Measurements from ENCODE around the gene DENND1C.

DENND1C gene

GRCh38 chr19:6418562-6418932, 63.0 kb downstream of the DENND1C start:
- no peak for DNase-seq

- no peak for DNase-seq
Observed at GRCh38 chr19:6417713-6418561, 63.6 kb downstream of the DENND1C start.

All from activated gamma-delta T cell (primary cell).